ENCODE data around the gene MAGI1. TPM values are rescaled to one million over a fixed set of nuclear protein-coding genes. Genes with fewer than 3 reads are reported as not detected.
A peak's percentile ranks its signal among the peaks of the same experiment; 100 is the strongest.

Gene MAGI1
- total RNA-seq, 2 donors from 2014 or later: 38.6 to 45.1 TPM

- H3K9me3 ChIP-seq (ENCODE audit: control insufficient read depth, low read length): no peaks in the 10 kb centered on the region
- no peaks in the 10 kb centered on the region for H3K36me3 ChIP-seq (ENCODE audit: control insufficient read depth, insufficient read depth, low read length)
- H3K9ac ChIP-seq (ENCODE audit: extremely low read depth, low read length, poor library complexity, severe bottlenecking): no peak overlapping the region
- no peaks in the 10 kb centered on the region for H3K27me3 Mint-ChIP-seq (ENCODE audit: insufficient read depth)
- no peaks in the 10 kb centered on the region for H3K27me3 ChIP-seq (ENCODE audit: control insufficient read depth, insufficient read depth, low read length, poor library complexity, severe bottlenecking)
- no peak for TF ChIP-seq CTCF (conservative IDR thresholded peaks at IDR 0.05)
- H3K27ac ChIP-seq (ENCODE audit: low read depth, low read length): no peak overlapping the region
- H3K27ac Mint-ChIP-seq: no peak overlapping the region
- H3K4me1 Mint-ChIP-seq: no peaks in the 10 kb centered on the region
- H3K36me3 Mint-ChIP-seq (ENCODE audit: low read depth): no peaks in the 10 kb centered on the region
- 91% methylated on average over 2 of the region's 2 CpGs; no CpG with 5 or more reads in 1 of the 2 experiments for WGBS, 2 experiments (ENCODE audit: insufficient coverage in 1 of 2, insufficient read length in 1 of 2)
- H3K9me3 Mint-ChIP-seq: no peaks in the 10 kb centered on the region
- H3K4me3 ChIP-seq (ENCODE audit: low read length): no peak overlapping the region
- no peak for DNase-seq
- no peaks in the 10 kb centered on the region for H3K4me1 ChIP-seq (ENCODE audit: control insufficient read depth, insufficient read depth, low read length)
- H3K4me3 Mint-ChIP-seq: no peak overlapping the region
Observed at GRCh38 chr3:65572175-65572777, 466.4 kb downstream of the MAGI1 start.

- Histone ChIP-seq H3K9ac (ENCODE audit: extremely low read depth, low read length, poor library complexity, severe bottlenecking) (no peak overlapping the region), H3K27me3 (ENCODE audit: control insufficient read depth, insufficient read depth, low read length, poor library complexity, severe bottlenecking) (no peaks in the 10 kb centered on the region), H3K27ac (ENCODE audit: low read depth, low read length) (no peak overlapping the region), H3K36me3 (ENCODE audit: control insufficient read depth, insufficient read depth, low read length) (no peaks in the 10 kb centered on the region), H3K9me3 (ENCODE audit: control insufficient read depth, low read length) (no peaks in the 10 kb centered on the region), H3K4me3 (ENCODE audit: low read length) (no peak overlapping the region), H3K4me1 (ENCODE audit: control insufficient read depth, insufficient read depth, low read length) (no peaks in the 10 kb centered on the region)
- no peak for DNase-seq
- Mint-ChIP-seq H3K9me3 (no peaks in the 10 kb centered on the region), H3K4me3 (no peak overlapping the region), H3K4me1 (no peaks in the 10 kb centered on the region), H3K36me3 (ENCODE audit: low read depth) (no peaks in the 10 kb centered on the region), H3K27ac (no peak overlapping the region), H3K27me3 (ENCODE audit: insufficient read depth) (no peaks in the 10 kb centered on the region)
- peak; percentile 75 for TF ChIP-seq CTCF (conservative IDR thresholded peaks at IDR 0.05)
- 84% methylated on average over 2 of the region's 3 CpGs; no CpG with 5 or more reads in 1 of the 2 experiments for WGBS, 2 experiments (ENCODE audit: insufficient coverage in 1 of 2, insufficient read length in 1 of 2)
Observed at GRCh38 chr3:65569845-65570405, 468.8 kb downstream of the MAGI1 start.

- DNase-seq: no peak
- H3K4me3 Mint-ChIP-seq: no peak overlapping the region
- H3K27me3 ChIP-seq (ENCODE audit: control insufficient read depth, insufficient read depth, low read length, poor library complexity, severe bottlenecking): no peaks in the 10 kb centered on the region
- H3K27ac ChIP-seq (ENCODE audit: low read depth, low read length): no peak overlapping the region
- no peaks in the 10 kb centered on the region for H3K4me1 Mint-ChIP-seq
- no peaks in the 10 kb centered on the region for H3K36me3 ChIP-seq (ENCODE audit: control insufficient read depth, insufficient read depth, low read length)
- H3K36me3 Mint-ChIP-seq (ENCODE audit: low read depth): no peaks in the 10 kb centered on the region
- no peaks in the 10 kb centered on the region for H3K27me3 Mint-ChIP-seq (ENCODE audit: insufficient read depth)
- no peak for TF ChIP-seq CTCF (conservative IDR thresholded peaks at IDR 0.05)
- no peak overlapping the region for H3K9ac ChIP-seq (ENCODE audit: extremely low read depth, low read length, poor library complexity, severe bottlenecking)
- H3K9me3 Mint-ChIP-seq: no peaks in the 10 kb centered on the region
- no peaks in the 10 kb centered on the region for H3K4me1 ChIP-seq (ENCODE audit: control insufficient read depth, insufficient read depth, low read length)
- 88 to 95% methylated on average over 1 of the region's 1 CpG for WGBS, 2 experiments (ENCODE audit: insufficient coverage in 1 of 2, insufficient read length in 1 of 2)
- no peaks in the 10 kb centered on the region for H3K9me3 ChIP-seq (ENCODE audit: control insufficient read depth, low read length)
- H3K4me3 ChIP-seq (ENCODE audit: low read length): no peak overlapping the region
- no peak overlapping the region for H3K27ac Mint-ChIP-seq
Observed at GRCh38 chr3:65569129-65569528, 469.6 kb downstream of the MAGI1 start.
